Erythroblast (primary cell): Measurements from ENCODE around the gene TCERG1L.
"Not testable (repeated sequence)": the region's sequence is repeated elsewhere in the genome, so short reads cannot be mapped to it uniquely, and the experiment has no call there.

Experiments
- DNase-seq, 2 experiments: peaks; one replicate each; lab custom pipeline; 2025; lab: John Stamatoyannopoulos, UW
- GATA1 ChIP-seq: IDR thresholded peaks from 2 replicates; pipeline ENCODE4 v1.6.1; 2011; ENCODE audit warnings: low read depth, mild to moderate bottlenecking, control low read depth, low read length, moderate library complexity
- POLR2A ChIP-seq: IDR thresholded peaks from 2 replicates; pipeline ENCODE4 v1.6.1; 2011; ENCODE audit warnings: mild to moderate bottlenecking, low read length

Gene TCERG1L

DNA sequence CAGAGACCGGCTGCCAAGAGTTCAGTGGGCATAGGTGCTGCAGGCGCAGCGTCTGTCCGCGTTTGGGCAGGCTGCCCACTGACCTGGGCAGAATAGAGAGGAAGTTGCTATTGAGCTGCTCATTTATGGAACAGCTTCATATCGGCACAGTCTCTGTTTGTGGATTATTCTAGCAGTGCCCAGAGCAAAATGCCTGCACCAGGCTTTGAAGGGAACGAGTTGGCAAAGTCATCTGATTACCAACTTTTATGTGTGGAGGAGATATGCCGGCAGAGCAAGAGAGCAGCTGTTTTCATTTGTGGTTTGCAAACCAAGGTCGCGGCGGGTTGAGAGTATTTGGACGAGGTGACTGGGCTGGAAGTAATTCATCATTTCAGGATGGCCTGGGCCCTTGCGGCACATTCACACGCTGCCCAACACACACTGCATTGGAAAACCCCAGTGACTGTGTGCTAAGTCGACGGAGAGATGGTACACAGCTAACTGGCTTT is 228.5 kb downstream of the TCERG1L start:
- TF ChIP-seq POLR2A, result no peak
- no peak for TF ChIP-seq GATA1
- no peak for DNase-seq

DNA sequence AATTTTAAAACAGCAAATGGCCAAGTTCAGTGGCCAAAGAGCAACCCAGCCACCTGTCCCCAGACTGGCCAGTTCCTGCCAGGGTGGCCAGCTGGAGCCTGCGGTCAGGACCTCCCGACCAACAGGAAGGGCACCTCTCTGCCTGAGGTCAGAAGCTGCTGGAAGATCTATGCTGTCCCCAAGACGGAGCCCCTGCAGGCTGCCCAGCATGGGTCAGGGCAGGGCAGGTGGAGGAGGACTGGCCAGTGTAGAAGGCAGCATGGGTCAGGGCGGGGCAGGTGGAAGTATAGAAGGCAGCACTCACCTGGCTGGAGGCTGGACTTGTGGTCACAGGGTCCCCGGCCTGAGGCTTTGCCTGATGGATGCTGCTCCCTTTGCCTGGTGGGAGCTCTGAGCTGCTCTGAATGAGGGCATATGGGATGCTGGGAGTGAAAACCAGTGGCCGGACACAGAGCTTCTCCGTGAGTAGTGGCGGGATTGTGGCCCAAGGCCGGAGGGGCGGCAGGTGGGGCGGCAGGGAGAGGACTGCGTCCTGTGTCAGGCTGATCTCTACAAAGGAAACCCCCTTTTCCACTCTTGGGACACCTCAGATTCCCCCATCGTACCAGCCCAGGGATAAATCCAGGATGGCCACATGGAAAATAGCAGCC is 229.2 kb downstream of the TCERG1L start:
- DNase-seq, result no peak
- no peak for TF ChIP-seq POLR2A
- TF ChIP-seq GATA1, result no peak

DNA sequence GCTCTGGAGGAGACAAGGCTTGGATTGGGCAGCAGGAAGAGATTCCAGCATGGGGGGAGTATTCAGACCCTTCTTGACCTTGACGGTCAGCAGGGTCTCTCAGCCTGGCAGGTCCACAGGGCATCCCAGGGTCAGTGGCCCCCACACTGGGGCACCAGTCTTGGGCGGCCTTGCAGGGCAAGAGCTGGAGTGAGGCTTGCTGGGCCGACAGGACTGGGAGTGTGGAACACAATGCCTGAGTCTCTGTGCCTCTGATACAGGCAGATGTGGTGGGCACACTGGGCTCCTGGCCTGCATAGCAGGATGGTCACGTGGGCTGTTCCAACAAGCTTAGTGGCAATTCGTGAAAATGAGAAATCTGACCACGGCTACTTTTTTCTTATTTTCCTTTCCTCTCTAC is 229.7 kb downstream of the TCERG1L start:
- TF ChIP-seq POLR2A, result no peak
- DNase-seq, result no peak

DNA sequence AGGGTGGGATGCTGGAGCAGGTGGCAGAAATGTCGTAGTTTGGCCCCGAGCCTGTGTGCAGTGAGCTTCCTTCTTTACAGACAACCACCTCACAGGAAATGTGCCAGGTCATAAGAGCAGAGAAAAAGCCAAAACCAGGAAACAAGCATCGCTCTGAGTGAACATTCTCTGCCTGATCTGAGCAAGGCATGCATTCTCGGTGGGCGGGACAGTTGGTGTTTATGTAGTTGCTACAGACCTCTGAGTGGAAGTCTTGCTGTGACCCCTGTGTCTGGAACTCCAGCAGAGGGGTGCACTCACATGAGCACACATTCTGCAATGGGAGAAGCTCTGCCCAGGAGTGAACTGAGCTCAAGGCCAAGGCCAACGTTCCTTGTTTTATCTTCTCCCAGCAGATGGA is 230.1 kb downstream of the TCERG1L start:
- TF ChIP-seq POLR2A, result no peak
- no peak for TF ChIP-seq GATA1
- no peak for DNase-seq

DNA sequence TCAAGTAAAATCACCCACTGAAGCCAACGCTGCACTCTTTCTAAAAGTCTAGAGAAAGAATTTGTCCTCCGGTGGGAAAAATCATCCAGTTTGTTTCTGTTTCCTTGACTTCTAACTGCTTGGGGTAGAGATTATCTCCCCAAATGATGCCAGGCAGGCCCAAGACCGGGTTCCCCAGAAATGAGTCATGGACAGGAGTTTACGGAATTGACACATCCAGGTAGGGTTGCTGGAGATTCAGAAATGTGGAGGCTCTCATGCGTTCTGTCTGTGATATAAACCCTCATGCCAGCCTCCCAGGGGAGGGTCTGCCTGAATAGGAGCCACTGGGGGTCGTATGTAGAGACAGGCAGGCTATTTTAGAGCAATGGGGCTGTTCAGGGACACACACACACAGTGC is 230.9 kb downstream of the TCERG1L start:
- TF ChIP-seq POLR2A (no peak), GATA1 (no peak)
- no peak for DNase-seq

DNA sequence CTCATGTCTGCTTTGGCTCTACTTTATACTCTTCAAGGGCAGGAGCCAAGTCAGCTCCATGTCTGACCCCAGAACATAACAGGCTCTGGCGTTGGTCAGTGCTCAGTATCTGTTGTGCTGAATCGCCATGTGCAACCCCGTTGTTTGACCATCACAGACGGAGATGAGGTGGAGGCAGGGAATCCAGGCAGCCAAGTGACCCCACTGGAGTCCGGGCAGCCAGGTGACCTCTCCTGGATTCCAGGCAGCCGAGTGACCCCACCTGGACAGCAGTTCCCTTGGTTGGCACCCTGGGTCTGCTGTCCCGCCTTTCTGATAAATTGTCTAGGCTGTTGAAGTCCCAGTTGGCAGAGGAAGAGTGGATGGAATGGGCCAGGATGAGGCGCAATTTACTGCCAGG is 232.2 kb downstream of the TCERG1L start:
- TF ChIP-seq GATA1, result no peak
- TF ChIP-seq POLR2A, result no peak
- DNase-seq, result no peak

DNA sequence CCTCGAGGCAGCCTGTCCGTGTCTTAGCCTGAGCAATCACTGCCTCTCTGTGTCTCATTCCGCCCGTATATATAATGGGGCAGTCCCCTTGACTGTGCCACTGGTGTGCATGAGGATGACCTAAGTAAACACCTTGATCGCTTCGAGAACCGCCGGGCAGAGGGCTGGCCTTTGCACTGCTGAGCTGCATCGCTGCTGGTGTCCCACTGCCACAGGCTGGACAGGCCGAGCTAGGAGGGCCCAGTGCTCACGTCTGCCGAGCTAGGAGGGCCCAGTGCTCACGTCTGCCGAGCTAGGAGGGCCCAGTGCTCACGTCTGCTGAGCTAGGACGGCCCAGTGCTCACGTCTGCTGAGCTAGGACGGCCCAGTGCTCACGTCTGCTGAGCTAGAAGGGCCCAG is 232.6 kb downstream of the TCERG1L start:
- not testable (repeated sequence) for DNase-seq

DNA sequence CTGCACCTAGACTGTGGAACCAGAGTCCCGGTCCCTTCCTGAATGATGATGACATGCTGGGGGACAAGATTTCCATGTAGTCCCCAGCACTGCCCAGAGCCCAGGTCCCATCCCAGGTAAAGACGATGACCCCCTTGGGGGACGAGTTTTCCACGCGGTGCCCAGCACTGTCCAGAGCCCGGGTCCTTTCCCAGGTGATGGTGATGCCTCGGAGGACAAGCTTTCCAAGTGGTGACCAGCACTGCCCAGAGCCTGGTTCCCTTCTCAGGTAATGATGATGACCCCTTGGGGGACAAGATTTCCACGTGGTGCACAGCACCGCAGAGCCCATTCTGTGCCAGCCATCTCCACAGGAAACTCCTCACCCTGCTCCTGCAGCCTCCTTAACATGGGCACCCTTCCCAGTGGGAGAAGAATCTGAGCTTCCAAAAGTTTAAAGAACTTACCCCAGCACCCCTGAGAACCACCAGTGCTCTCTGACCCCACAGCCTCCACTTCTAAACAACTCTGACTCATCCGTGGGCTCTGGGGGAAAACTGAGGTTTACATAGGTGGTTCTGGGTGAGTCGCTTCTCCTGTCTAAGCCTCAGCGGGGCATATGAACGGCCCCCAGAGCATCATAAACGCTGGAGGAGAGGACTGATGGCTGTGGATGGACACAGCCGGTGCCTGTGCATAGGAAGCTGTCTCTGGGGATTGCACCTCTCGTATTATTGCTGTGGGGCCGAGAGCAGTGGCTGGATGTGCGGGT is 233.2 kb downstream of the TCERG1L start:
- TF ChIP-seq GATA1, result no peak
- TF ChIP-seq POLR2A, result no peak
- DNase-seq, result no peak

DNA sequence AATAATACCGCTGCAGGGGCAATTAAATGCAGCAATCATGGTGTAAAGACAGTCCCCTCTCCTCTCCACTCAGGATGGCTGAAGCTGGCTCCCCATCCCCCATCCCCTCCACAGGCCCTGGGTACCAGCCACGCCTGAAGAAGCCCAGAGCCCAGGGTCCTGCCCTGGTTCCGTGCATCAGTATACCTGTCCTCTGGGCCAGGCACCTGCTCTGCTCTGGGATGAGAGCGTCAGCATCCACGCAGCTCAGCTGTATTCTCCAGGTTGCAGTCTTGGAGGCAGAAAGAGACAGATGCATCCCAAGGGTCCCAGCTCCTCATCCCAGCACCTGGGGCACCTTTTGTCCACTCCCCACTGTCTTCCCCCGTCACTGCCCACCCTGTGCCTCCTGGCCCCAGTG is 233.8 kb downstream of the TCERG1L start:
- no peak for TF ChIP-seq POLR2A
- no peak for TF ChIP-seq GATA1

DNA sequence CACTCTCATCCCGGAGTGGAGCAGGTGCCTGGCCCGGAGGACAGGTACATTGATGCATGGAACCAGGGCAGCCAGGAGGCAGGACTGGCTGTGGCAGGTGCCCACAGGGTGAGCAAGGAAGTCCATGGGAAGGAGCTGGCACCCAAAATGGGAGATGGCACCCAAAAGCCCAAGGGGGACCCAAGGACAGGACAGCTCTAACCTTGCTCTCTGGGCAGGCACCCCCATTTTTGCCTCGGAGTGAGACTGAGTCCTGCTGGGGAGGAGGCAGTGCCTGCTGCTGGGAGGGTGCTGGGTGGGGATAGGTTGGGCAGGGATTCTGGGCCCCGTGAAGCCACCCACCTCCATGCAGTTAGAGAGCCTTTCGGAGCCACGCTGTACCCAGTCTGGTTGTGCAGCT is 234.5 kb downstream of the TCERG1L start:
- DNase-seq, result no peak
- TF ChIP-seq POLR2A (no peak), GATA1 (no peak)

More for the DNA sequence above, 233.8 kb downstream of the TCERG1L start:
- no peak for DNase-seq

DNA sequence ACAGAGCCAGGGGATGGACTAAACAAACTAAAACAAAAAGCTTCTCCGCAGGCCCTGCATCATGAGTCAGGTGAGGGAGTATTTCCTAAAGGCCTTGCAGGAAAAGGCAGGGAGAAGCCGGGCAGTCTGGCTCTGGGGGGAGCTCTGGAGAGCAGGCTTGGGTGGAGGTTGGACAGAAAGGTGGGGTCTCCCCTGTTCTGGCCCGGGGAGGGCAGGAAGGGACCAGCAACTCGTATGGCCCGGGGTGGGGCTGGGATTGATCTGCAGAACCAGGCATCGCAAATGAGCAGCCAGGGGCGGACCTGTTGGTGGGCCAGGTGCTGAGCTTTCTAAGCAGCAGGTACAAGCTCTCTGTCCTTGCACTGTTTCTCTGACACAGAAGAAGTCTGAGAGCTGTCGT is 235.2 kb downstream of the TCERG1L start:
- no peak for DNase-seq
- TF ChIP-seq GATA1 (no peak), POLR2A (no peak)

DNA sequence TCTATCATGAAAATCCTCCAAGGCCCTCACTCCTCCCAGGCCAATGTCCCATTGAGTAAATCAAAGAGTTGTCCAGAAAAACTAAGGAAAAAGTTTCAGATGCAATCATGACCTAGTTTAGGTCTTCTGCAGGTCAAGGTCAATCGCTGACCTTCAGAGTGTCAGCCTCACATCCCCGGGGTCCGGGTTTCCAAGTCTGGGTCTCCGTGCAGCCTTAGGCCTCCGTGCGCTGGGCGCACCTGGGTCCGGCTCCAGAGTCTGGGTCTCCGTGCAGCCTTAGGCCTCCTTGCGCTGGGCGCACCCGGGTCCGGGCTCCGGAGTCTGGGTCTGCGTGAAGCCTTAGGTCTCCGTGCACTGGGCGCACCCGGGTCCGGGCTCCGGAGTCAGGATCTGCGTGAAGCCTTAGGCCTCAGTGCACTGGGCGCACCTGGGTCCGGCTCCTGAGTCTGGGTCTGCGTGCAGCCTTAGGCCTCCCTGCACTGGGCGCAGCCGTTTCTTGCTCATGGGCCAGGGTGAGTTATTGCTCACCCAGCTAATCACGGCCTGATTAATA is 236.2 kb downstream of the TCERG1L start:
- DNase-seq, result no peak
- no peak for TF ChIP-seq GATA1
- TF ChIP-seq POLR2A, result no peak

DNA sequence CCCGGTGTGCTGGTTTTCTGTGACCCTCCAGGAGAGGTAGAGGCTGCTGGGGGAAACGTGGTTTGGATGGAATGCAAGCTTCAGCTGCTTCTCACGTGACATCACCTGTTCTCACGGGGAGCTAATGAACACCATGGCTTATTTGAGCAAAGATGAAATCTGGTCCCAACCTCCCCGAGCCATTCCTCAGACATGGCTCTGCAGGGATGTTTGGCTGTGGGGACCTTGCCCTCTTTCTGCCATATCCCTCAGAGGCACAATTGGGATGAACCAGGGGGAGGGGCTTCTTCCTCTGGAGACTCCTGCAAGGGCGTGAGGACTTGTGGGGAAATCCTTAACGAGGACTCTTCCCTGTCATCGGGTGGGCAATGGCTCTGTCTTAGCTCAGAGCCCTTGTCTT is 236.8 kb downstream of the TCERG1L start:
- DNase-seq, result no peak
- TF ChIP-seq POLR2A (no peak), GATA1 (no peak)

DNA sequence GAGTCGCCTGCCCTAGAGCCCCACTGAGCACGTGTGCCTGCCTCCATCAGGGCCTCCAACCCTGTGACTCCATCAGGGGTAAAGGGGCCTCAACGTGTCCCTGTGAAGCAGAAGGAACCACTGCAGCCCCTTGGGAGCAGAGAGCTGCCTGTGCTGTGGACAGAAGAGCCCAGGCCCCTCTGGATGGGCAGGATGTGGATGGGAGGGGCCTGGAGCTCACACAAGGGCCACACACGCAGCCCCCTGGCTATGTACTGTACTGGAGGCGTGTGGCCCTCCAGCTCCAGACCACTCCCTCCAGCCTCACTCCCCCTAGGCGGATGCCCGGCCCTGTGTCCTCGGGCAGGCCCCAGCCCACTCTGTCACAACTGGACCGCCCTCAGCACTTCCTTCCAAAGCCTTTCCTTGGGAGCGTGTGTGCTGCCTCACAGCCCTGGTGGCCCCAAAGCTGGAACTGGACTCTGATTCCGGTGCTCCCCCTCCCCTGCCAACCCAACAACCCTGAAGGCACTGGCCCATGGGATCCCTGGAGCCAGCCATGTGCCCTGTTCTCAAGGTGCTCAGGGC is 238.0 kb downstream of the TCERG1L start:
- TF ChIP-seq GATA1 (no peak), POLR2A (no peak)
- DNase-seq, result no peak
